GM18519 (cell line): ENCODE data around the gene MCM7.

Source experiments
- ATAC-seq: cut with Tn5 transposase; IDR thresholded peaks from one replicate; pipeline ENCODE4 v1.9.1; 2021; ENCODE audit warnings: mild to moderate bottlenecking, moderate library complexity; ENCODE audit not compliant: unreplicated experiment, low FRiP score

The MCM7 gene

DNA sequence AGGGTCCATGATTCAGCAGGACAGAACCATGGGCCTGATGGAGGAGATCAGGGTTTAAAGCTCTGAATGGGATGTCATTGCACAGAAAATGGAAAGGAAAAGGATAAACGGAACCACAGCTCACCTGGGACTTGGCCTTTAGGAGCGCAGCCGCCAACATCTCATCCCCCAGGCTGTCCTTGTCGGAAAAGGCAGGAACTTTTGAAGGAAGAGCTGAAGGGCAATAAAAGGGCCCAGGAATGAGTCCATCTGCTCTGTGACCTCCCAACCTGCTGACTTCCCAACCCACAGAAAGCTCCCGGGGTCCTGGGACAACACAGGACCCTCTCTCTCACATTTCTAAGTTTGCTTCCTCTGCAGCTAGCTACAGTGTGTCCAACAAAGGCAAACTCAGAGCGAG is 25.8 kb downstream of the MCM7 start:
- no peak for ATAC-seq

DNA sequence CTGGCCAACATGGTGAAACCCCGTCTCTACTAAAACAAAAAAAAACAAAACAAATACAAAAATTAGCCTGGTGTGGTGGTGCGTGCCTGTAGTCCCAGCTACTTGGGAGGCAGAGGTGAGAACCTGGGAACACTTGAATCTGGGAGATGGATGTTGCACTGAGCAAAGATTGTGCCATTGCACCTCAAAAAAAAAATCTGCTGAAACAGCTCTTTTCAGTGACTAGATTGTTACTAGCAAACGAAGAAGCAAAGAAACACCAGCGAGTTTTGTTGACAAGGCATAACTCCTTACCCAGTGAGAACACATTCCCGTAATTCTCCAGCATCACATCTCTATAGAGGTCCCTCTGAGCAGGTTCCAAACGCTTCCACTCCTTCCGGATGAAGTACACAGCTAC is 26.4 kb downstream of the MCM7 start:
- ATAC-seq: no peak

DNA sequence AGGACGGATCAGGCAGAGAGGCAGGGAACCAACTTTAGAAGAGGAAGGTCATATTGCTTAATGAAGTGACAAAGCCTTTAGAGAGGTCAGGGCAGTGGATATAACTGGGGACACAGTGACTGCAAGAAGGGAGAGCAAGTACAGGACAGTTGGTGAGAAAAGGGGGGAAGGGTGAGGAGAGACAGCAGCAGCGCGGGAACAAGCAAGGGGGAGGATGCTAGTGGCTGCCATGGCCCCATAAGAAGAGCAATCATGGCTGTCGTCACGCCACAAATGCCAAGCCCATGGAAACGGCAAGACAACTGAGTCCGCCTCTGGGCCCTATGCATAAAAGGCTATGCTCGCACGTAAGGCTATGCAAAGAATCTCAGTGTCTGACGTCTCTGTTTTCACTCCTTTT is 28.7 kb downstream of the MCM7 start:
- no peak for ATAC-seq

DNA sequence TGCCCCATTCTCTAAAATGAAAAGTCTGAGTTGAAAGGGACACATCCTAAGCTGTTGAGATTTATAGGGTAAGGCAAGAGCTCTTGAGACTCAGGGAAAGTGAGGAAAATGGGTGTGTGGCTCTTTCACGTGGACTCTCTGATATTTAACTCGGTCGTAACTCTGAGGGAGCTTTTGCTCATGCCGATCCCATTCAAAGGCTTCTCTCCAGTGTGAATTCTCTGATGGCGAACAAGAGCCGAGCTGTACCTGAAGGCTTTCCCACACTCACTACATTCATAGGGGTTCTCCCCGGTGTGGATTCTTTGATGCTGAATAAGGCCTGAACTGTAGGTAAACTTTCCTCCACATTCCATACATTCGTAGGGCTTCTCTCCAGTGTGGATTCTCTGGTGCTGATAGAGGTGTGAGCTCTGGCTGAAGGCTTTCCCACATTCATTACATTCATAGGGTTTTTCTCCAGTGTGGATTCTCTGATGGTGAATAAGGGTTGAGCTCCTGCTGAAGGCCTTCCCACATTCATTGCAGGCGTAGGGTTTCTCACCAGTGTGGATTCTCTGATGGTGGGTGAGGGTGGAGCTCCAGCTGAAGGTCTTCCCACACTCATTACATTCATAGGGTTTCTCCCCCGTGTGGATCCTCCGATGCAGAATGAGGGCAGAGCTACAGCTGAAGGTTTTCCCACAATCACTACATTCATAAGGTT is 30.0 kb downstream of the MCM7 start:
- no peak for ATAC-seq

DNA sequence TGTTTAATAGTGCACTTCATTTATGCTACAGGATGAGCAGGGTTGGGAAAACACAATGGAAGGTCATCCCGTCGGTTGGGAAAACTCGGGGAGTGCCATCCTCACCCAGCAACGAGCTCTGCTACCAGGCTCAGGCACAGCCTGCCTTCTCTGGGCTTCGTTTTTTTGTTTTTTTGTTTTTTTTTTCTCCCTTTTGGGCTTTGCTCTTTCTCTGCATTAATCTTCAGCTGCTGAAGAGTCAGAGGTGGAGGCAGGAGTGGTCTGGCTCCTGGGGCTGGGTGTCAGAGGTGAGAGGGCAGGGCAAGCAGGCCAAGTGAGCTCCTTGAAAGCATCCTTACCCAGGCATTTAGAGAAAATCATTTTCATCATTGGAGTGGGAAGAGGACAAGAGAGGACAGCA is 31.2 kb downstream of the MCM7 start:
- no peak for ATAC-seq

DNA sequence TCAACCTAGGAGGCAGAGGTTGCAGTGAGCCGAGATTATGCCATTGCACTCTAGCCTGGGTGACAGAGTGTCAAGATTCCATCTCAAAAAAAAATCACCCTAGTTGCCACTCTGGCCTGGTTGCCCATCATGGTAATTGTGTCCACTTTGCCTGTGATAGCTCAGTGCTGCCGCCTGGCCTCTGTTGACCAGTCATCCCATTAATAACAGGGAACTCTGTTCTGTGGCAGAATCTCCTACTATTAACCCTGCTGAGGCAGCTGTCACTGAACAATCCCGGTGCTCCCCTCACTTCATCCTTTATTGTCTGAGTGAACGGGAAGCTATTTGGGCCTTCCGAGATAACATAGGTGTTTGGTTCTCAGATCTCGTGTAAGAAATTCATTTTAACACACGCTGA is 34.2 kb downstream of the MCM7 start:
- no peak for ATAC-seq

DNA sequence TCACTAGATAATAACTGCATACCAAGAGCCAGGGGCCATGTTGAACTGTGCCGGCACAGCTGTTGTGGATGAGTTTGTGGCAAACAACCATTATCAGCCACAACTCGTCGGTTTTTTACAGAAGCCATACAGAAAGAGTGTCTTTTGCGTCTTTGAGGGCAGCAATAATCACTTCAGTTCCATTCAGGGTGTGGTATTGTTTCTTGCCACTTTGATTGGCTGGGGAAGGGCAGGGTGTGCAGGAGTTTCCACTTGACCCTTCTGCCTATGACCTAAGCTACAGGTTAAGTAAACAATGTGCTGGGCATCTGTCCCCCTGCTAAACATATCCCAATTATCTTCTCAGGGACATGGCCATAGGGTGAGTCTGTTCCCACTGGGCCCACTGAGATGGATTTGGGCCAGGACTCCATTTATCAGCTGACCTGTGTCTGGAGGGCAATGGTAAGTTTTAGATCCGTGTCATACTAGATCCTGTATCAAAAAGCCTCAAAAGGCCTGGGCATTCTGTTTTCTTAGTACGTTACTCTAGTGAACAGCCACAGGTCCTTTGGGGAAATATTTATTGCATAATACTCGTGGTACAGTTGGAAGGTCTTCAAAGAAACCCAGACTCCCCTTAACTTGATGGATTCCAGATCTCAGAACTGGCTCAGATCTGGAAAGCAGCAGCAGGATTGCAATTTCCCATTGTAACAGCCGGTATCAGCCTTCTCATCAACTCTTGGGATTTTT is 35.6 kb downstream of the MCM7 start:
- ATAC-seq: no peak

DNA sequence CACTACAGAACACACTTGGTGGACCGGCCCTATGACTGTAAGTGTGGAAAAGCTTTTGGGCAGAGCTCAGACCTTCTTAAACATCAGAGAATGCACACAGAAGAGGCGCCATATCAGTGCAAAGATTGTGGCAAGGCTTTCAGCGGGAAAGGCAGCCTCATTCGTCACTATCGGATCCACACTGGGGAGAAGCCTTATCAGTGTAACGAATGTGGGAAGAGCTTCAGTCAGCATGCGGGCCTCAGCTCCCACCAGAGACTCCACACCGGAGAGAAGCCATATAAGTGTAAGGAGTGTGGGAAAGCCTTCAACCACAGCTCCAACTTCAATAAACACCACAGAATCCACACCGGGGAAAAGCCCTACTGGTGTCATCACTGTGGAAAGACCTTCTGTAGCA is 37.0 kb downstream of the MCM7 start:
- ATAC-seq: no peak

DNA sequence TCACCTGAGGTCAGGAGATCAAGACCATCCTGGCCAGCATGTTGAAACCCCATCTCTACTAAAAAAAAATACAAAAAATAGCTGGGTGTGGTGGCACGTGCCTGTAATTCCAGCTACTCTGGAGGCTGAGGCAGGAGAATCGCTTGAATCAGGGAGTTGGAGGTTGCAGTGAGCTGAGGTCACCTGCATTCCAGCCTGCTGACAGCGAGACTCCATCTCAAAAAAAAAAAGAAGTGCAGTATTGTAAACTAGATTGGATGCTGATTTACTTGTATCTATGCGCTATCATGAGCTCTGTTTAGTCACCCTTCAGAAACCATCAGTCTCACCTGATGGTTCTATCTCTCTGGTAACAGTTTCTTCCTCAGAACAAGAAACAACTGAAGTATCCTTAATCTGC is 37.8 kb downstream of the MCM7 start:
- no peak for ATAC-seq

DNA sequence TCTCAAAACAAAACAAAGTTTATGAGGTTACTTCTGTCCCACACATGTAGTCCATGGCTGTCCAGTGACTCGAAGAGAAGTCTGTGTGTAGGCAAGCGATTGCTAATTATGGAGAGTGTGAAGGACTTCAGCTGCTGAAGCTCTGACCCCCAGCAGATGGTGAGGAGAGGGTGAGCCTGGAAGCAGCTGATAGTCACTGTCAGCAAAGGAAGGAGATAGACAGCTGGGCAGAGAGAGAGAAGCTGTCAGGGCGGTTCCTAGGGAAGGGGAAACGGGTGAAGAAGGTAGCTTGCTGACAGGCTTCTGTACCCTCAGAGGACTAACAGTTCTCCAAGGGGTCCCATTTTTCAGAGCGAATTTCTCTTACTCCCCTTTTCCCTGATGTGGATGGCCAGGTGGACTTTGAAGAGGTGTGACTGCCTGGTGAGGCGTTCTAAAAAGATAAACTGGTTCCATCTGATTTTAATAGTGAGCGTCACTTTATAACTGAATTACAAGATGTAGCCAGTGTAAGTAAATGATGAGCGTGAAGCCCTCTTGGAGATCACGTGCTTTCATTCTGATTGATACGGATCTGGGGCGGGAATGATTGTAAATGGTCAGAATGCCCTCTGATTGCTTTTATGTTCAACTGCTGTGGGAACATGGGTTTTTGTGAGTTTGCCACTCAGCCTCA is 39.5 kb downstream of the MCM7 start:
- no peak for ATAC-seq

DNA sequence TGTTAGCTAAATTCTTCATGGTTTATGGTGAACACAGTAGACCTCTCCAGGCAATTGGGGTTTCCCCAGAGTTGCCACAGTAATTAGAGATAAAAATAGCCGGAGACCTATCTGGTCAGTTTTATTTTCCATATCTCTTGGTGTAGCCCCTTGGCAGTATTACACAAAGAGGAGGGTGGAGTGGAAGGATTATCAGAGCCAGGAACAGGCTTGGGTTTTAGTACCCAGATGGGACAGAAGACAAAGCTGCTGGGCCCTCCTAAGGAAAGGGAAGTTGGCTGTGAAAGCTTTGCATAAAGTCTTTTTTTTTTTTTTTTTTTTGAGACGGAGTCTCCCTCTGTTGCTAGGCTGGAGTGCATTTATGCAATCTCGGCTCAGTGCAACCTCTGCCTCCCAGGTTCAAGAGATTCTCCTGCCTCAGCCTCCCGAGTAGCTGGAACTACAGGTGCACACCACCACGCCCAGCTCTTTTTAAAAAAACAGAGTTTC is 41.9 kb downstream of the MCM7 start:
- ATAC-seq: no peak

DNA sequence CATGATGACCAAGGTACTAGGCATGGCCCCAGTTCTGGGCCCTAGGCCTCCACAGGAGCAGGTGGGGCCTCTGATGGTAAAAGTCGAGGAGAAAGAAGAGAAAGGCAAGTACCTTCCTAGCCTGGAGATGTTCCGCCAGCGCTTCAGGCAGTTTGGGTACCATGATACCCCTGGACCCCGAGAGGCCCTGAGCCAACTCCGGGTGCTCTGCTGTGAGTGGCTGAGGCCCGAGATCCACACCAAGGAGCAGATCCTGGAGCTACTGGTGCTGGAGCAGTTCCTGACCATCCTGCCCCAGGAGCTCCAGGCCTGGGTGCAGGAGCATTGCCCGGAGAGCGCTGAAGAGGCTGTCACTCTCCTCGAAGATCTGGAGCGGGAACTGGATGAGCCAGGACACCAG is 44.2 kb downstream of the MCM7 start:
- no peak for ATAC-seq

DNA sequence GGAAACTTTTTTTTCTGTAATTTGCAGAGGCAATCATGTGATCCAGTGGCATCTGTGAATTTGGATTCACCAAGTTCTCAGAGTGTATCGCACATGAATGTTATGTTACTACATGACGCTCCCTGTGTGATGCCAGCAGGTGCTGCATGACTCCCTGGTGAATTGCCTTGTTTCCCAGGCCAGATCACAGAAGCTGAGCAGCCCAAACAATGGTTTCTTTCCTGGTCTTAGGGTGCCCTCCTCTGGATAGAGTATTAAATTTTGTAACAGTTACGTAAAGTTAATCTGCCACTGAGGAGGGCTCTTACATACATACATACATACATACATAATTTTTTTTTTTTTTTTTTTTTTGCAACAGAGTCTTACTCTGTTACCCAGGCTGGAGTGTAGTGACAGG is 48.0 kb downstream of the MCM7 start:
- ATAC-seq: no peak

DNA sequence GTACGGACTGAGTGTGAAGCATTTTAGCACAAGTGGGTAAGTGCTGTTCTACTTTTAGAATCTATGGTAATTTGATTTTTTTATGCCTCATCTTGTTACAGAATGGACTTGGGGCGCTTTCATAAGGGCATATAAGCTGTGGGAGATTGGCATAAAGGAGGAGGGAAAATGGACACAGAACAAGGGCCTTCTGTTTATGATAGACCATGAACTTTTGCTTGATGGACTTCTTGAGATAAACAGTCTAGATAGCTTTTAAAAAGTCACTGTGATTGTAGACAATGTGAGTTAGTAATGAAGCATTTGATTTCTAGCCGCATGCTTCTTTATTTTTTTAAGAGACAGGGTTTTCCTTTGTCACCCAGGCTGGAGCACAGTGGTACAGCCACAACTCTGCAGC is 49.6 kb downstream of the MCM7 start:
- no peak for ATAC-seq

DNA sequence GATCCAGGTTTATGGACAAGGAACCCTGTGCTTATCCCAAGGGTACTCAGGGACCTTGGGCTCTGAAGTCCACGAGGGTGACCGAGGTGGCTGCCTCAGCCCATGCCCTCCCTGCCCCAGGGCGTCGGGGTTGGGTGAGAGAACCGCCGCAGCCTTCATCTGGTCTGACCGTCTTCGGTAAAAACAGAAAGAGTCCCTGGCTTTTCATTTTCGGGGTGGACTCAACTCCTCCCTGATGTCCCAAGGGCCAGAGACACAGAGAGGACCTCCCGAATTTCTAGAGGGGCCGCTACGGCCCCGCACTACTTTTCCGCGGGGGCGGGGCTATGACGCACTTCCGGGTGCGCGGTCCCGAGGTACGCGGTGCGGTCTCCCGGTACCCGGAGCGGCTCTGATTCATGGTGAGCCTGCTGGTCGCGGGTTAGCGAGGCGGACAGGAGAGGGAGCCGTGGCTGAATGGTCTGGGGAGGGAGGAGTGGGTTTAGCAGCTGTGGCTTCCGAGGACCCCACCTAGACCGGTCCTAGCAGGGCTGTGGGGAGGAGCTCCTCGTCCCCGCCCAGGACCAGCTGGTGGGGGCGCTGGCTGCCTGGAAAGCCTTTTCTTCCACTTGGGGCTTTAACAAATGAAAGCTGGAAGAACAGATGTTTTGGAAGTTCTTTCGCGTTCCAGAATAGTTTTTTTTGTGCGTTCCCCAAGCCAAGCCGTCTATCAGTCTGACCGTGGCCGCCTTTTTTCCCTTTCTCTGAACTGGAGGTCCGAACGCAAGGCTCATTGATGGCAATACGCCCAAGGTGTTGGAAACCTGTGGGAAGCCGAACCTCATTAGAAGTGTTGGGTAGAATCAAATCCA is 51.5 kb downstream of the MCM7 start, which contains the start of gene ZSCAN21:
ZSCAN21 (plus strand) TSS at position 334 of the 851 bp plus-strand sequence. CDS start 7,233 bp downstream, outside the sequence.
- no peak for ATAC-seq

DNA sequence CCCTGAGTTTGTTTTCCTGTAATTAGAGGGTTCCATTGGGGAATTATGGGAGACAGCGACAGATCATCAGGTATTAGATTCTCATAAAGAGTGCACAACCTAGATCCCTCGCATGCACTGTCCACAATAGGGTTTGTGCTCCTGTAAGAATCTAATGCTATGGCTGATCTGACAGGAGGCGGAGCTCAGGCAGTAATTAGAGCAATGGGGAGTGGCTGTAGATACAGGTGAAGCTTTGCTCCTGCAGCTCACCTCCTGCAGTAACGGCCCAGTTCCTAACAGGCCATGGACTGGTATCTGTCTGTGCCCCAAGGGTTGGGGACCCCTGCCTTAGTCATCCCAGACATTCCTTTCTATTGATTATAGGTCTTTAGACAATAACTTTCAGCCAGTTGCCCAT is 52.5 kb downstream of the MCM7 start:
- ATAC-seq: no peak

DNA sequence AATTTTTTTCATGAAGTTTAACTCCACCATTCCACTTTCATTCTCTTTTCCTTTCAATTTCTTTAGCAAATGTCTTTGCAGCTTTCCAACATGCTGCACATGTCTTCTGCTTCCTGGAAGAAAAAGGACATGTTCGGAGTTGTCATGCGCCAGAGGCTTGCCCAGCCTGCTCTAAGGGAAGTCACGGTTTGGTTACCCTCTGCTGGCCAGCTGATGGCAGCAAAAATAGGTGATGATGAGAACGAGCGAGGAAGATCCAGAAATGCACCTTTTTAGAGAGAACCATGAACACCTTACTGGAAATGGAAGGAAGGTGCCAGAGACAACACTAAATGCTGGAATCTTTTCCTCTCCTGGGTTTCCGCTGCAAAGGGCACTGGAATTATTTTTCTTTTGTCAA is 56.5 kb downstream of the MCM7 start:
- ATAC-seq: no peak
